HEK293 (cell line): ENCODE results near the gene FDX2.
"Not testable (repeated sequence)": the region's sequence is repeated elsewhere in the genome, so short reads cannot be mapped to it uniquely, and the experiment has no call there.

Experiments used
- CTCF ChIA-PET: fragments of 350-600 bp; formaldehyde crosslinking; extraction: SDS; loops from one replicate; lab custom pipeline; 2021; ENCODE audit warnings: antibody characterized with exemption; lab: Yijun Ruan, JAX
- POLR2A ChIA-PET: fragments of 300-600 bp; formaldehyde crosslinking; extraction: SDS; loops from one replicate; lab custom pipeline; 2020; ENCODE audit warnings: antibody characterized with exemption, inconsistent platforms; lab: Yijun Ruan, JAX
- H3K27ac ChIP-seq: fragments of 200-500 bp; sonication (Bioruptor generic); 2 replicates; pipeline ENCODE4 v1.5.1; 2014; ENCODE audit warnings: low read depth, low read length, control low read depth, inconsistent platforms; ENCODE audit errors: extremely low read depth
- H3K36me3 ChIP-seq, 2 experiments: fragments of 200-500 bp in 1 of 2; sonication (Bioruptor generic) in 1 of 2; 1 replicate in 1 of 2; 2 replicates in 1 of 2; pipeline ENCODE4 v1.5.1; 2014 to 2017; ENCODE audit warnings: inconsistent platforms in 2 of 2, low read length in 2 of 2; ENCODE audit not compliant: control insufficient read depth in 2 of 2, insufficient read depth in 1 of 2
- H3K4me1 ChIP-seq: fragments of 200-500 bp; sonication (Bioruptor generic); 2 replicates; pipeline ENCODE4 v1.5.1; 2014; ENCODE audit warnings: mild to moderate bottlenecking, low read length, inconsistent platforms; ENCODE audit not compliant: control insufficient read depth, insufficient read depth
- H3K4me3 ChIP-seq: 2 replicates; pipeline ENCODE4 v1.5.1; 2011; ENCODE audit warnings: low read depth, mild to moderate bottlenecking, control low read depth, low read length, moderate library complexity
- H3K9me3 ChIP-seq: fragments of 200-500 bp; sonication (Bioruptor generic); 2 replicates; pipeline ENCODE4 v1.5.1; 2014; ENCODE audit warnings: low read depth, low read length, inconsistent platforms; ENCODE audit not compliant: control insufficient read depth, insufficient read depth
- GLI2 ChIP-seq: fragments of 450-650 bp; formaldehyde crosslinking; IDR thresholded peaks from 2 replicates; pipeline ENCODE4; 2017; ENCODE audit warnings: missing biosample characterization, missing genetic modification characterization, low read depth, borderline replicate concordance
- HIC1 ChIP-seq: fragments of 450-650 bp; formaldehyde crosslinking; IDR thresholded peaks from 2 replicates; pipeline ENCODE4 v1.5.1; 2016; ENCODE audit warnings: missing biosample characterization, missing genetic modification characterization
- IKZF3 ChIP-seq: fragments of 450-650 bp; IDR thresholded peaks from 2 replicates; pipeline ENCODE4 v1.5.0; 2018; ENCODE audit warnings: missing biosample characterization, mild to moderate bottlenecking, missing genetic modification characterization, moderate library complexity
- SCRT2 ChIP-seq: fragments of 450-650 bp; formaldehyde crosslinking; IDR thresholded peaks from 2 replicates; pipeline ENCODE4 v1.5.1; 2016; ENCODE audit warnings: missing biosample characterization, missing genetic modification characterization
- ZBTB20 ChIP-seq: fragments of 450-650 bp; formaldehyde crosslinking; IDR thresholded peaks from 2 replicates; pipeline ENCODE4 v1.5.1; 2016; ENCODE audit warnings: missing biosample characterization, missing genetic modification characterization
- ZFP69B ChIP-seq: fragments of 450-650 bp; formaldehyde crosslinking; IDR thresholded peaks from 2 replicates; pipeline ENCODE4 v1.5.1; 2016; ENCODE audit warnings: missing biosample characterization, missing genetic modification characterization
- ZIC2 ChIP-seq: fragments of 450-650 bp; formaldehyde crosslinking; IDR thresholded peaks from 2 replicates; pipeline ENCODE4 v1.5.1; 2016; ENCODE audit warnings: missing biosample characterization, missing genetic modification characterization
- ZNF121 ChIP-seq: fragments of 450-650 bp; formaldehyde crosslinking; IDR thresholded peaks from 2 replicates; pipeline ENCODE4 v1.5.1; 2016; ENCODE audit warnings: missing biosample characterization, missing genetic modification characterization
- ZNF146 ChIP-seq: fragments of 450-650 bp; formaldehyde crosslinking; IDR thresholded peaks from 2 replicates; pipeline ENCODE4 v1.5.1; 2016; ENCODE audit warnings: missing biosample characterization, missing genetic modification characterization
- ZNF202 ChIP-seq: fragments of 450-650 bp; formaldehyde crosslinking; IDR thresholded peaks from 2 replicates; pipeline ENCODE4 v1.5.1; 2016; ENCODE audit warnings: missing biosample characterization, missing genetic modification characterization, borderline replicate concordance
- ZNF324 ChIP-seq: fragments of 450-650 bp; formaldehyde crosslinking; IDR thresholded peaks from 2 replicates; pipeline ENCODE4 v1.5.1; 2016; ENCODE audit warnings: missing biosample characterization, missing genetic modification characterization
- ZNF658 ChIP-seq: fragments of 450-650 bp; formaldehyde crosslinking; IDR thresholded peaks from 2 replicates; pipeline ENCODE4; 2016; ENCODE audit warnings: missing biosample characterization, missing genetic modification characterization
- ZNF670 ChIP-seq: fragments of 450-650 bp; formaldehyde crosslinking; IDR thresholded peaks from 2 replicates; pipeline ENCODE4 v1.5.1; 2016; ENCODE audit warnings: missing biosample characterization, missing genetic modification characterization, low read depth
- ZNF830 ChIP-seq: fragments of 450-650 bp; IDR thresholded peaks from 2 replicates; pipeline ENCODE4 v1.5.0; 2018; ENCODE audit warnings: missing biosample characterization, missing genetic modification characterization, low read depth, mild to moderate bottlenecking, moderate library complexity
- ZNF837 ChIP-seq: fragments of 450-650 bp; formaldehyde crosslinking; IDR thresholded peaks from 2 replicates; pipeline ENCODE4 v1.5.1; 2016; ENCODE audit warnings: missing biosample characterization, missing genetic modification characterization
- ZSCAN23 ChIP-seq: fragments of 450-650 bp; formaldehyde crosslinking; IDR thresholded peaks from 2 replicates; pipeline ENCODE4 v1.5.1; 2016; ENCODE audit warnings: missing biosample characterization, missing genetic modification characterization
- ZSCAN30 ChIP-seq: fragments of 450-650 bp; IDR thresholded peaks from 2 replicates; pipeline ENCODE4 v1.5.1; 2018; ENCODE audit warnings: missing biosample characterization, mild to moderate bottlenecking, missing genetic modification characterization, moderate library complexity
- TF ChIP-seq, protein P1 (sequence below): fragments of 450-650 bp; formaldehyde crosslinking; IDR thresholded peaks from 2 replicates; pipeline ENCODE4 v1.5.1; 2016; ENCODE audit warnings: missing biosample characterization, missing genetic modification characterization

FDX2 gene

DNA sequence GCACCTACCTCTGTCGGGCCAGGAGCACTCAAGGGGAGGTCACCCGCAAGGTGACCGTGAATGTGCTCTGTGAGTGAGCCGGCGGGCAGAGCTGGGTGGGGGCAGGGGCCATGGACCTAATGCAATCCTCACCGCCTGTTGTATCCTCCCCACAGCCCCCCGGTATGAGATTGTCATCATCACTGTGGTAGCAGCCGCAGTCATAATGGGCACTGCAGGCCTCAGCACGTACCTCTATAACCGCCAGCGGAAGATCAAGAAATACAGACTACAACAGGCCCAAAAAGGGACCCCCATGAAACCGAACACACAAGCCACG is 30.9 kb downstream of the FDX2 start:
- H3K4me1 ChIP-seq = no peaks in the 10 kb centered on the region; the same call in 1 of the 2 replicates
- H3K27ac ChIP-seq = no peak overlapping the region
- CTCF ChIA-PET = interaction anchor here (0.7 to 2.9 kb wide), 2 partner anchors 15 to 36 kb away, joined by 3 to 15 read pairs; no protein-coding TSS in a partner anchor
- no peak overlapping the region for H3K4me3 ChIP-seq
- H3K36me3 ChIP-seq = no peaks in the 10 kb centered on the region
- no peaks in the 10 kb centered on the region for H3K9me3 ChIP-seq
- POLR2A ChIA-PET = interaction anchor here (1.0 kb wide), 1 partner anchor 95 kb away, joined by 3 read pairs; the partner anchor contains the start of gene TYK2
- no peak for TF ChIP-seq ZNF146 (tag by site-specific recombination)
- TF ChIP-seq ZNF830 (tag by site-specific recombination) = no peak
- TF ChIP-seq ZBTB20 (tag by site-specific recombination) = no peak
- no peak for TF ChIP-seq ZSCAN30 (tag by site-specific recombination)
- no peak for TF ChIP-seq GLI2 (tag by site-specific recombination)
- no peak for TF ChIP-seq ZNF121
- TF ChIP-seq ZNF324 (tag by site-specific recombination) = no peak
- TF ChIP-seq ZFP69B (tag by site-specific recombination) = no peak
- no peak for TF ChIP-seq ZSCAN23 (tag by site-specific recombination)
- TF ChIP-seq IKZF3 (tag by site-specific recombination) = no peak
- no peak for TF ChIP-seq ZNF658
- TF ChIP-seq ZNF837 = no peak

- Histone ChIP-seq H3K36me3 (no peaks in the 10 kb centered on the region), H3K4me3 (no peak overlapping the region), H3K4me1 (no peaks in the 10 kb centered on the region; the same call in 1 of the 2 replicates), H3K9me3 (no peaks in the 10 kb centered on the region), H3K27ac (no peak overlapping the region)
- TF ChIP-seq ZNF202 (tag by site-specific recombination) (no peak), ZNF670 (tag by site-specific recombination) (no peak)
- POLR2A ChIA-PET = interaction anchor here (0.5 to 1.7 kb wide), 3 partner anchors 95 to 96 kb away, joined by 3 to 4 read pairs (median 4); partner anchors contain the start of gene TYK2
- CTCF ChIA-PET = interaction anchor here (0.7 to 2.9 kb wide), 2 partner anchors 15 to 35 kb away, joined by 3 to 15 read pairs; no protein-coding TSS in a partner anchor
Measured at GRCh38 chr19:10284065-10284959, 31.5 kb downstream of the FDX2 start.

DNA sequence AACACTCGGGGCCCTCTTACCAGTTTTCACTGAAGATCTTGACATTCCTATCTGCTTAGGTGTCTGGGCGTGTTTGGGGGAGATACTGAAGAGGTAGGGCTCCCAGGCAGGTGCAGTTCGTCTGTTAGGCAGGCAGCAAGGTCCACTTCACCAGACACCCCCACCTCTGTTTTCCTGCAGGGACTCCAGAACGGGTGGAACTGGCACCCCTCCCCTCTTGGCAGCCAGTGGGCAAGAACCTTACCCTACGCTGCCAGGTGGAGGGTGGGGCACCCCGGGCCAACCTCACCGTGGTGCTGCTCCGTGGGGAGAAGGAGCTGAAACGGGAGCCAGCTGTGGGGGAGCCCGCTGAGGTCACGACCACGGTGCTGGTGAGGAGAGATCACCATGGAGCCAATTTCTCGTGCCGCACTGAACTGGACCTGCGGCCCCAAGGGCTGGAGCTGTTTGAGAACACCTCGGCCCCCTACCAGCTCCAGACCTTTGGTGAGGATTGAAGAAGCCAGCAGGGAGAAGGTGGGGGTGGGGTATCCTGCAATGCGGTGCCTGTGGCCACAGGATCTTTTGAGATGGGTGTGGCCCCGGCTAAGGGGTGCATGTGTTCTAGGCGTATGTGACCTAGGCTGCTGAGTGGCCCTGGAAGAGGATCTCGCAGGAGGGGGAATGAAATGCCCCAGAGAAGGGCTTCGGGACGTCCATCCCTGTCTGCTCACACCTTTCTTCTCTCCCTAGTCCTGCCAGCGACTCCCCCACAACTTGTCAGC is 32.3 kb downstream of the FDX2 start:
- H3K27ac ChIP-seq = no peak overlapping the region
- H3K4me3 ChIP-seq = no peak overlapping the region
- no peaks in the 10 kb centered on the region; the same call in 1 of the 2 replicates for H3K4me1 ChIP-seq
- POLR2A ChIA-PET = interaction anchor here (0.5 to 1.7 kb wide), 2 partner anchors 94 to 97 kb away, joined by 4 read pairs; partner anchors contain the start of gene TYK2
- H3K9me3 ChIP-seq = no peaks in the 10 kb centered on the region
- CTCF ChIA-PET = interaction anchor here (0.6 to 1.1 kb wide), 3 partner anchors 8 to 53 kb away, joined by 4 to 5 read pairs (median 4); no protein-coding TSS in a partner anchor
- no peaks in the 10 kb centered on the region for H3K36me3 ChIP-seq
- TF ChIP-seq SCRT2 (tag by site-specific recombination) (no peak), HIC1 (tag by site-specific recombination) (0 out of 2 replicates have a peak, but pooled peaks have one; percentile 36), ZIC2 (tag by site-specific recombination) (peak; percentile 57)
- TF ChIP-seq, protein P1, sequence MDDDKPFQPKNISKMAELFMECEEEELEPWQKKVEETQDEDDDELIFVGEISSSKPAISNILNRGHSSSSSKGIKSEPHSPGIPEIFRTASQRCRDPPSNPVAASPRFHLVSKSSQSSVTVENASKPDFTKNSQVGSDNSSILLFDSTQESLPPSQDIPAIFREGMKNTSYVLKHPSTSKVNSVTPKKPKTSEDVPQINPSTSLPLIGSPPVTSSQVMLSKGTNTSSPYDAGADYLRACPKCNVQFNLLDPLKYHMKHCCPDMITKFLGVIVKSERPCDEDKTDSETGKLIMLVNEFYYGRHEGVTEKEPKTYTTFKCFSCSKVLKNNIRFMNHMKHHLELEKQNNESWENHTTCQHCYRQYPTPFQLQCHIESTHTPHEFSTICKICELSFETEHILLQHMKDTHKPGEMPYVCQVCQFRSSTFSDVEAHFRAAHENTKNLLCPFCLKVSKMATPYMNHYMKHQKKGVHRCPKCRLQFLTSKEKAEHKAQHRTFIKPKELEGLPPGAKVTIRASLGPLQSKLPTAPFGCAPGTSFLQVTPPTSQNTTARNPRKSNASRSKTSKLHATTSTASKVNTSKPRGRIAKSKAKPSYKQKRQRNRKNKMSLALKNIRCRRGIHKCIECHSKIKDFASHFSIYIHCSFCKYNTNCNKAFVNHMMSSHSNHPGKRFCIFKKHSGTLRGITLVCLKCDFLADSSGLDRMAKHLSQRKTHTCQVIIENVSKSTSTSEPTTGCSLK (tag by site-specific recombination) = no peak
- TF ChIP-seq, all 188 proteins: peak for 2

DNA sequence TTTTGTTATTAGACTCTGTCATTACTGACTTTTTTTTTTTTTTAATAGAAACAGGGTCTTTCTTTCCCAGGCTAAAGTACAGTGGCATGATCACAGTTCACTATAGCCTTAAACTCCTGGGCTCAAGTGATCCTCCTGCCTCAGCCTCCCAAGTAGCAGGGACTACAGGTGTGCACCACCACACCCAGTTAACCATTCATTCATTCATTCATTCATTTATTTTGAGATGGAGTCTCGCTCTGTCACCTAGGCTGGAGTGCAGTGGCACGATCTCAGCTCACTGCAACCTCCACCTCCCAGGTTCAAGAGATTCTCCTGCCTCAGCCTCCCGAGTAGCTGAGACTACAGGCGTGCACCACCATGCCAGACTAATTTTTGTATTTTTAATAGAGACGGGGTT is 33.8 kb downstream of the FDX2 start:
- H3K9me3 ChIP-seq, CTCF ChIA-PET, H3K27ac ChIP-seq, H3K4me3 ChIP-seq, H3K36me3 ChIP-seq, H3K4me1 ChIP-seq: not testable (repeated sequence)
- POLR2A ChIA-PET = interaction anchor here (1.7 kb wide), 1 partner anchor 98 kb away, joined by 4 read pairs; the partner anchor contains the start of gene TYK2
